ENCODE results near the gene CD38.

The CD38 gene

GRCh38 chr4:15899511-15899910 is 121.4 kb downstream of the CD38 start:
- DNase-seq (ENCODE audit: low read depth) = no peak

- DNase-seq (ENCODE audit: low read depth) = no peak
Observed at GRCh38 chr4:15901007-15901406, 122.9 kb downstream of the CD38 start.

- no peak for DNase-seq (ENCODE audit: low read depth)
Observed at GRCh38 chr4:15901998-15902397, 123.9 kb downstream of the CD38 start.

- DNase-seq (ENCODE audit: low read depth) = no peak
Observed at GRCh38 chr4:15902746-15903145, 124.6 kb downstream of the CD38 start.
